Measurements from ENCODE around the gene MYO1E.

Gene MYO1E

DNA sequence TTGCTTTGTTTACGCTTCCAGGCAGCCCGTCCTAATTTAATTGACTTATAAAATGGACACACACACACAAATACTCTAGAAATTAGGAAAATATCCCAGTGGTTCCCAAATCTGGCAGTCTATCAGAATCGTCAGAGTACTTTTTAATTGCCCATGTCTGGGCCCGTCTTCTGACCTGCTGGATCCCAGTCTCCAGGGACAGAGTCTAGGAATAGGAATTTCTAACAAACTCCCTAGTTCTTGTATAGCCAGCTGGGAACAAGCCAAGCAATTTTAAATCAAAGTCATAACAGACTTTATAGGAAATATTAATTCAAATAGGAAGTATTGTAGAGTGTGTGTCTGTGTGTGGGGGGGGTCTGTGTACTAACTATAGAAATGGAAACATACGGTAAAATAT, 132.6 kb downstream of the MYO1E start:
- H3K9me3 ChIP-seq (ENCODE audit: control insufficient read depth in 1 of 2, low read length in 2 of 2): no peaks in the 10 kb centered on the region
- no peak overlapping the region for H3K27ac ChIP-seq (ENCODE audit: low read depth, low read length)
- H3K27me3 ChIP-seq (ENCODE audit: control insufficient read depth in 1 of 2, insufficient read depth in 2 of 2, low read length in 2 of 2): no peaks in the 10 kb centered on the region
- H3K4me3 ChIP-seq (ENCODE audit: low read depth in 1 of 2, low read length in 2 of 2): no peak overlapping the region
- peaks cover 0 to 15% of the 10 kb centered on the region in 2 donors for H3K4me1 ChIP-seq (ENCODE audit: control insufficient read depth in 1 of 2, insufficient read depth in 2 of 2, low read length in 2 of 2)
- no peaks in the 10 kb centered on the region for H3K36me3 ChIP-seq (ENCODE audit: control insufficient read depth in 1 of 2, insufficient read depth in 2 of 2, low read length in 2 of 2)
- H3K9ac ChIP-seq (ENCODE audit: low read depth in 1 of 2, low read length in 2 of 2): no peak overlapping the region

- Histone ChIP-seq H3K9ac (ENCODE audit: low read depth in 1 of 2, low read length in 2 of 2) (no peak overlapping the region), H3K27ac (ENCODE audit: low read depth, low read length) (no peak overlapping the region), H3K9me3 (ENCODE audit: control insufficient read depth in 1 of 2, low read length in 2 of 2) (no peaks in the 10 kb centered on the region), H3K27me3 (ENCODE audit: control insufficient read depth in 1 of 2, insufficient read depth in 2 of 2, low read length in 2 of 2) (no peaks in the 10 kb centered on the region), H3K4me3 (ENCODE audit: low read depth in 1 of 2, low read length in 2 of 2) (no peak overlapping the region), H3K4me1 (ENCODE audit: control insufficient read depth in 1 of 2, insufficient read depth in 2 of 2, low read length in 2 of 2) (peaks cover 0 to 10% of the 10 kb centered on the region in 2 donors), H3K36me3 (ENCODE audit: control insufficient read depth in 1 of 2, insufficient read depth in 2 of 2, low read length in 2 of 2) (no peaks in the 10 kb centered on the region)
Observed at GRCh38 chr15:59237924-59238331, 134.7 kb downstream of the MYO1E start.

GRCh38 chr15:59237119-59237855, 135.4 kb downstream of the MYO1E start:
- Histone ChIP-seq H3K27ac (ENCODE audit: low read depth, low read length) (no peak overlapping the region), H3K36me3 (ENCODE audit: control insufficient read depth in 1 of 2, insufficient read depth in 2 of 2, low read length in 2 of 2) (peaks cover 0 to 5% of the 10 kb centered on the region in 2 donors), H3K9me3 (ENCODE audit: control insufficient read depth in 1 of 2, low read length in 2 of 2) (no peaks in the 10 kb centered on the region), H3K27me3 (ENCODE audit: control insufficient read depth in 1 of 2, insufficient read depth in 2 of 2, low read length in 2 of 2) (no peaks in the 10 kb centered on the region), H3K9ac (ENCODE audit: low read depth in 1 of 2, low read length in 2 of 2) (no peak overlapping the region), H3K4me1 (ENCODE audit: control insufficient read depth in 1 of 2, insufficient read depth in 2 of 2, low read length in 2 of 2) (peaks cover 0 to 10% of the 10 kb centered on the region in 2 donors), H3K4me3 (ENCODE audit: low read depth in 1 of 2, low read length in 2 of 2) (no peak overlapping the region)

DNA sequence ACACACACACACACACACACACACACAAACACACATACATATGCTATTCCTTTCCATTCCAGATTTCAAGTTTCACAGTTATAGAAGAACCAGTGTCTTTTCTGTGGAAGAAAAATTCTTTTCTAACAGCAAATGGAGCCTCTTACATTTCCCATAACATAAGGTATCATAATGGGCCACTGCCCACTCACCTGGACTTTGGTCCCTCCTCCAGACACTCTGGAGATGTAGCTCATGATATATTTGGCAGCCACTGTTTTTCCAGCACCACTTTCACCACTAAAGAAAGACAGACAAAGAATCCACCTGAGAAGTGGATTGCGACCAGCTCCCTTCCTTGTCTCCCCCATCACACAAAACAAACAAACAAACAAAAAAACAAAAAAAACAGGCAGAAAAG, 136.3 kb downstream of the MYO1E start:
- Histone ChIP-seq H3K27ac (ENCODE audit: low read depth, low read length) (no peak overlapping the region), H3K4me3 (ENCODE audit: low read depth in 1 of 2, low read length in 2 of 2) (no peak overlapping the region), H3K9ac (ENCODE audit: low read depth in 1 of 2, low read length in 2 of 2) (no peak overlapping the region), H3K4me1 (ENCODE audit: control insufficient read depth in 1 of 2, insufficient read depth in 2 of 2, low read length in 2 of 2) (peaks cover 0 to 10% of the 10 kb centered on the region in 2 donors), H3K9me3 (ENCODE audit: control insufficient read depth in 1 of 2, low read length in 2 of 2) (no peaks in the 10 kb centered on the region), H3K36me3 (ENCODE audit: control insufficient read depth in 1 of 2, insufficient read depth in 2 of 2, low read length in 2 of 2) (peaks cover 0 to 7% of the 10 kb centered on the region in 2 donors), H3K27me3 (ENCODE audit: control insufficient read depth in 1 of 2, insufficient read depth in 2 of 2, low read length in 2 of 2) (no peaks in the 10 kb centered on the region)

DNA sequence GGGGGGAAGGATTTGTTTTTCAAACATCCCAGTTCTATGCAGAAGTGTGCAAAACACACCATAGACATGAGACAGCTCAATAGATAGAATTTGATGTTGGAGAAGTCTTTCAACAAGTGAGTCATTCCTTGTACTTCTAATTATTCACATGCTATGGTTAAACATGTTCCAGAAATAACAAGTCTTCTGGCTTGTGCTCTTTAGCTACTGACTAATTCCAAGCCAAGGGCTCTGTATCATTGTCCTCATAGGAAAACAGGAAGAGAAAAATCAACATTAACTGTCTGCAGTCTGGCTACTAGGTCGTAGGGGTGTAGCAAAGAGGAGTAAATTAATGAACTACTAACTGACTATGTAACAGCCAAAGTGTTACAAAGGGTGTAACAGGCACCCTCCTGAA, 140.2 kb downstream of the MYO1E start:
- Histone ChIP-seq H3K27ac (ENCODE audit: low read depth, low read length) (no peak overlapping the region), H3K9me3 (ENCODE audit: control insufficient read depth in 1 of 2, low read length in 2 of 2) (no peaks in the 10 kb centered on the region), H3K27me3 (ENCODE audit: control insufficient read depth in 1 of 2, insufficient read depth in 2 of 2, low read length in 2 of 2) (no peaks in the 10 kb centered on the region), H3K4me3 (ENCODE audit: low read depth in 1 of 2, low read length in 2 of 2) (no peak overlapping the region), H3K4me1 (ENCODE audit: control insufficient read depth in 1 of 2, insufficient read depth in 2 of 2, low read length in 2 of 2) (peaks cover 0 to 9% of the 10 kb centered on the region in 2 donors), H3K9ac (ENCODE audit: low read depth in 1 of 2, low read length in 2 of 2) (no peak overlapping the region), H3K36me3 (ENCODE audit: control insufficient read depth in 1 of 2, insufficient read depth in 2 of 2, low read length in 2 of 2) (peaks cover 0 to 21% of the 10 kb centered on the region in 2 donors)

GRCh38 chr15:59230531-59231055, 142.1 kb downstream of the MYO1E start:
- Histone ChIP-seq H3K4me3 (ENCODE audit: low read depth in 1 of 2, low read length in 2 of 2) (no peak overlapping the region), H3K4me1 (ENCODE audit: control insufficient read depth in 1 of 2, insufficient read depth in 2 of 2, low read length in 2 of 2) (no peaks in the 10 kb centered on the region), H3K9ac (ENCODE audit: low read depth in 1 of 2, low read length in 2 of 2) (no peak overlapping the region), H3K27ac (ENCODE audit: low read depth, low read length) (no peak overlapping the region), H3K27me3 (ENCODE audit: control insufficient read depth in 1 of 2, insufficient read depth in 2 of 2, low read length in 2 of 2) (no peaks in the 10 kb centered on the region), H3K9me3 (ENCODE audit: control insufficient read depth in 1 of 2, low read length in 2 of 2) (no peaks in the 10 kb centered on the region), H3K36me3 (ENCODE audit: control insufficient read depth in 1 of 2, insufficient read depth in 2 of 2, low read length in 2 of 2) (peaks cover 0 to 24% of the 10 kb centered on the region in 2 donors)

DNA sequence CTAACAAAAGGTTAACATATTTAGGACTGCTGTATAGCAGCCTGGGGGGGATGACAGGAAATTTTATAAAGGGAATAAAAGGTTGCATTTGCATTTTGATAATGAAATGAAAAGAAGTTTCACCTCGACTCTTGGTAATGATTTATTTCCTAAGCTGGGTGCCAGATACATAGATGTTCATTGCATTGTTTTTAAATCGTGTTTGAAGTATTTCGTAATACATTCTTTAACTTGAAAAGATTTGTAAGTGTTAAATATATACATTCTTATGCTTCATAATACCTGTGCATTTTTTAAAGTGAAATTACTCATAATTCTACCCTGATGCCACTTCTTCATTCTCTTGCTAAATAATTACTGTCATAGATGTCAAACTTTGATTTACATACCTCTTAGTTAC, 143.2 kb downstream of the MYO1E start:
- H3K36me3 ChIP-seq (ENCODE audit: control insufficient read depth in 1 of 2, insufficient read depth in 2 of 2, low read length in 2 of 2): peaks cover 6 to 34% of the 10 kb centered on the region in 2 donors
- H3K27me3 ChIP-seq (ENCODE audit: control insufficient read depth in 1 of 2, insufficient read depth in 2 of 2, low read length in 2 of 2): no peaks in the 10 kb centered on the region
- H3K27ac ChIP-seq (ENCODE audit: low read depth, low read length): no peak overlapping the region
- H3K4me3 ChIP-seq (ENCODE audit: low read depth in 1 of 2, low read length in 2 of 2): no peak overlapping the region
- H3K4me1 ChIP-seq (ENCODE audit: control insufficient read depth in 1 of 2, insufficient read depth in 2 of 2, low read length in 2 of 2): no peaks in the 10 kb centered on the region
- H3K9me3 ChIP-seq (ENCODE audit: control insufficient read depth in 1 of 2, low read length in 2 of 2): no peaks in the 10 kb centered on the region
- H3K9ac ChIP-seq (ENCODE audit: low read depth in 1 of 2, low read length in 2 of 2): no peak overlapping the region

DNA sequence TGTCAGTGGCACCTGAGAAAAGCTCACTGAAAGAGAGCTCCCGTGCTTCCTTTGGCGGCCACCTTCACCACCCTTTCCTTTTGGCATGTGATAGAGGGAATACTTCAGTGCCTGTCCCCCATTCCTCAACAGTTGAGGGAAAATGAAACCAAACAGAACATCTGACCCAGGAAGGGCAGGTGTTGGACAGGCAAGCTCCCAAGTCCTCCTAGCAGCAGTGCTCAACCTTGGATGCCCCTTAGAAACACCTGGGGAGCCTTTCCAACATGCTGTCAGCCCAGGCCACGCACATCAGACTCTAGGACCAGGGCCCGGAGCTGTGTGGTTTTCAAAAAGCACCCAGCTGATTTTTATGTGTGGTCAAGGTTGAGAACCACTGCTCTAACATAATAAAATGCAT, 143.7 kb downstream of the MYO1E start:
- Histone ChIP-seq H3K27me3 (ENCODE audit: control insufficient read depth in 1 of 2, insufficient read depth in 2 of 2, low read length in 2 of 2) (no peaks in the 10 kb centered on the region), H3K4me3 (ENCODE audit: low read depth in 1 of 2, low read length in 2 of 2) (no peak overlapping the region), H3K4me1 (ENCODE audit: control insufficient read depth in 1 of 2, insufficient read depth in 2 of 2, low read length in 2 of 2) (no peaks in the 10 kb centered on the region), H3K9me3 (ENCODE audit: control insufficient read depth in 1 of 2, low read length in 2 of 2) (no peaks in the 10 kb centered on the region), H3K27ac (ENCODE audit: low read depth, low read length) (no peak overlapping the region), H3K9ac (ENCODE audit: low read depth in 1 of 2, low read length in 2 of 2) (no peak overlapping the region), H3K36me3 (ENCODE audit: control insufficient read depth in 1 of 2, insufficient read depth in 2 of 2, low read length in 2 of 2) (peaks cover 10 to 38% of the 10 kb centered on the region in 2 donors)

GRCh38 chr15:59227021-59227420, 145.7 kb downstream of the MYO1E start:
- Histone ChIP-seq H3K27ac (ENCODE audit: low read depth, low read length) (no peak overlapping the region), H3K27me3 (ENCODE audit: control insufficient read depth in 1 of 2, insufficient read depth in 2 of 2, low read length in 2 of 2) (no peaks in the 10 kb centered on the region), H3K9me3 (ENCODE audit: control insufficient read depth in 1 of 2, low read length in 2 of 2) (no peaks in the 10 kb centered on the region), H3K4me1 (ENCODE audit: control insufficient read depth in 1 of 2, insufficient read depth in 2 of 2, low read length in 2 of 2) (no peaks in the 10 kb centered on the region), H3K4me3 (ENCODE audit: low read depth in 1 of 2, low read length in 2 of 2) (no peak overlapping the region), H3K9ac (ENCODE audit: low read depth in 1 of 2, low read length in 2 of 2) (no peak overlapping the region), H3K36me3 (ENCODE audit: control insufficient read depth in 1 of 2, insufficient read depth in 2 of 2, low read length in 2 of 2) (peaks cover 15 to 48% of the 10 kb centered on the region in 2 donors)

- Histone ChIP-seq H3K36me3 (ENCODE audit: control insufficient read depth in 1 of 2, insufficient read depth in 2 of 2, low read length in 2 of 2) (peaks cover 15 to 51% of the 10 kb centered on the region in 2 donors), H3K4me1 (ENCODE audit: control insufficient read depth in 1 of 2, insufficient read depth in 2 of 2, low read length in 2 of 2) (no peaks in the 10 kb centered on the region), H3K27ac (ENCODE audit: low read depth, low read length) (no peak overlapping the region), H3K9ac (ENCODE audit: low read depth in 1 of 2, low read length in 2 of 2) (no peak overlapping the region), H3K4me3 (ENCODE audit: low read depth in 1 of 2, low read length in 2 of 2) (no peak overlapping the region), H3K27me3 (ENCODE audit: control insufficient read depth in 1 of 2, insufficient read depth in 2 of 2, low read length in 2 of 2) (no peaks in the 10 kb centered on the region), H3K9me3 (ENCODE audit: control insufficient read depth in 1 of 2, low read length in 2 of 2) (no peaks in the 10 kb centered on the region)
Observed at GRCh38 chr15:59224474-59224873, 148.2 kb downstream of the MYO1E start.

Data from duodenal mucosa (tissue), 2 donors.